Eye (tissue), 1 donor: Measurements from ENCODE around the gene ARHGAP29.
"Not testable (repeated sequence)": the region's sequence is repeated elsewhere in the genome, so short reads cannot be mapped to it uniquely, and the experiment has no call there.

ENCODE experiments used
- DNase-seq: peaks from one replicate; pipeline ENCODE4 v3.0.0-alpha.2; 2015

Gene ARHGAP29

GRCh38 chr1:94231746-94232145 is 5.6 kb downstream of the ARHGAP29 start:
- DNase-seq: no peak

GRCh38 chr1:94230920-94231319 is 6.5 kb downstream of the ARHGAP29 start:
- no peak for DNase-seq

GRCh38 chr1:94228640-94229375 is 8.6 kb downstream of the ARHGAP29 start:
- no peak for DNase-seq

DNA sequence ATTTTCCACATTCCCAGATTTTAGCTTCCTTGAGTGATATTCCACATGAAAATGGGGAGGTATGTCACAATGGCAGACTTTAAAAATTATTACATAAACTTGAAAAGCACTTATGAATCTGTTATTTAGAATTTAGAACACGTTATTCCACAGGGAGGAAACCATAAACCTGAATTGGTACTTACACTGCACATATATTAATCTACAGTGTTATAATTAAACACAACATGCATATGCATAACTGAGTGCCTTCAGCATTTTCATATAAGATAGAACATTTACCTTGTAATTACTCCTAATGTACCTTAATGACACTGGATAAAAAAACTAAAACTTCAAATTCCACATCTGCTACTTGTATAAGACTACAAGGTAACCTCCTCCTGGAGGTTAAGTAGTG is 9.8 kb downstream of the ARHGAP29 start:
- DNase-seq: no peak

DNA sequence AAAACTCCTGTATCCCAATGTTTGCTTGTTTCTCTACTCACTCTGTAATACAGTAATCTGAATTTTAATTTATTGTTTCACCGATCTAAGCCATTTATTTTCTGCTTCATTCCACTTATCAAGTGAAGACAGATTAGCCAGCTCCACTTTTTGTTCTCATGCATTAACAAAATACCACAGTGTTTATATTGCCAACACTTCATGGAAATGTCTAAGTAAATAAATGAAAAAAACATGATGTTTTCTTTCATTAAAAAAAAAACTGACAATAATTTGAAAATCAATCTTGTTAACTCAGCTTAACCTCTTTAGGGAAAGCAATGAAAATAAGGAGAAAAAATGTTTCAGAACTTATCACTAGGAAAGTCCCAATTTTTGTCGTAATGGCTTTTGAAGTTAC is 11.5 kb downstream of the ARHGAP29 start:
- no peak for DNase-seq

GRCh38 chr1:94218332-94218731 is 19.1 kb downstream of the ARHGAP29 start:
- DNase-seq: no peak

DNA sequence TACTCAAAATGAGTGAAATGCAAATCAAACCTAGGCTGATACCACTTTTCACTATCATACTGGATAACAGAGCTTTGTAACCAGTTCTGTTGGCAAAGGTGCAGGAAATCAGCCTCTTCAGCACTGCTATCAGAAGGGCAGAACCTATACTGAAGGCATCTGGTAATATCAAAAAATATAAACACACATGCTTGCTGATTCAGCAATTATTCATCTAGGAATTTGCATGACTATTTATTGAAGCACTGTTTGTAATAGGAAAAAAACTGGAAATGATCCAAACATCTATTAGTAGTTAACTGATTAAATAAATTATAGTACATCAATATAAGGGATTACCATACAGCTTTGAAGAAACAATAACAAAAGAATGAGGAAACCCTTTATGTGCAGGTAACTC is 21.4 kb downstream of the ARHGAP29 start:
- DNase-seq: no peak

GRCh38 chr1:94209982-94210381 is 27.4 kb downstream of the ARHGAP29 start:
- DNase-seq: no peak

- no peak for DNase-seq
Measured at GRCh38 chr1:94209425-94209824, 28.0 kb downstream of the ARHGAP29 start.

DNA sequence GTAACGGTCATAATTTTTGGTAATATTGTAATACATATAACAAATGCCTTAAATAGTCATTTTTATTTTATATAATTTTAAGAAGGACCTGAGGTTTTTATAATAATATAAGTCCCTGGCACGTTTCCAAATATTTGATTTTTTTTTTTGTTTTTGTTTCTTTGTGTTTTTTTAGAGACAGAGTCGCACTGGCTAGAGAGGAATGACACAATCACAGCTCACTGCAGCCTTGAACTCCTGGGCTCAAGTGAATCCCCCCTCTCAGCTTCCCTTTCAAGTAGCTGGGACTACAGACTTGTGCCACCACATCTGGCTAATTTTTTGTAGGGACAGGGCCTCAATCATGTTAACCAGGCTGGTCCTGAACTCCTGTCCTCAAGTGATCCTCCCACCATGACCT is 29.7 kb downstream of the ARHGAP29 start:
- DNase-seq: no peak

GRCh38 chr1:94205639-94206038 is 31.7 kb downstream of the ARHGAP29 start:
- DNase-seq: no peak

- no peak for DNase-seq
Measured at GRCh38 chr1:94202241-94202640, 35.1 kb downstream of the ARHGAP29 start.

DNA sequence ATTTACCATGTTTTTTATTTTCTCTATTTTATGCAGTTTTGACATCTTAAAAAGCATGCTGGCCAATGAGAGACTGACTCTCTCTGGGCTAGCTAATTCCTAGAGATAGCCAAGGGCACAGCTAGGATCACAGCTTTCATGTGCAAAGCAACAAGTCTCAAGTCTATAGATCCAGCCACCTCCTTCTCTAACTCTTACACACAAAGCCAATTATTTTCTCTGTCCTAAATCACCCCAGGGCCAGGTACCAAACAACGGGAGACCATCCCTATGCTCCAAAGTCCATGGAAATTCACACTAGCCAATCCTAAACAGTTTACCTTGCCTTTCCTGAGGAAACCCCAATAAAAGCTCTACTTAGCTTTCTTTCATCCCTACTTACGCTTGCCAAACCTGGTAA is 38.0 kb downstream of the ARHGAP29 start:
- DNase-seq: no peak

- DNase-seq: no peak
Measured at GRCh38 chr1:94194079-94194865, 43.1 kb downstream of the ARHGAP29 start.

- no peak for DNase-seq
Measured at GRCh38 chr1:94193128-94193527, 44.3 kb downstream of the ARHGAP29 start.

DNA sequence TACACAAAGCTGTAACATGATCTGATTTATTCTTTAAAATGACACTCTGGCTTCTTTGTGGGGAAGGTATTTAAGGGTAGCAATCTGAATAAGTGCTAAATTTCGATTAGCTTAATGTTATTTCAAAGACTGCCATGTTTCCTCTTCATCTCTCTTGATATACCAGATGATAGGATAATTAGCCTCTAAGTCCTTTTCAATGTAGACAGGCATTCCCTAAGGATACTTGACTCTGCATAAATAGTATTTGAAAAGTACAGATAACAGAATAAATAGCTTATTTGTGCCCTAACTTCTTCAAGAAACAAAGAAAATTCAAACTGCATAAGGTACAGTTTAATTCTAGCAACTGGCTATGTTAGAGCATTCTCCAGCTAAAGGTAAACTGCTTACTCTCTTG is 46.2 kb downstream of the ARHGAP29 start:
- DNase-seq: no peak

DNA sequence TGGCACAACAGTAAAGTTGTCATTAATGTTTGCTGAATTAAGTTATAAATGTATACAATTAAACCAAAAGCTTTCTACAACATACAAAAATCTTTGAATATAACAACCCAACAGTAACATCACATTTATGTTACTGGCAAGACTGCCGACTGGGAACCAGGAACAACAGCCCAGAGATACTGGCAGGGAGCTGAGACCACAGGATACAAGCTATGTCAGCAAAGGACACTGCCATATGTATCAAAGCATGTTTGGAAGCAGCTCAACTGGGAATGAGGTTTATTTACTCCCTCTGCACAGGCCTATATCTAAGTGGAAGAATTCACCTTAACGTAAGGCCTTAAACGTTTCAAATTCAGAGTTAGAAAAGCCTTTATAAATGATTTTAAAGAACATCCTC is 50.4 kb downstream of the ARHGAP29 start:
- no peak for DNase-seq

DNA sequence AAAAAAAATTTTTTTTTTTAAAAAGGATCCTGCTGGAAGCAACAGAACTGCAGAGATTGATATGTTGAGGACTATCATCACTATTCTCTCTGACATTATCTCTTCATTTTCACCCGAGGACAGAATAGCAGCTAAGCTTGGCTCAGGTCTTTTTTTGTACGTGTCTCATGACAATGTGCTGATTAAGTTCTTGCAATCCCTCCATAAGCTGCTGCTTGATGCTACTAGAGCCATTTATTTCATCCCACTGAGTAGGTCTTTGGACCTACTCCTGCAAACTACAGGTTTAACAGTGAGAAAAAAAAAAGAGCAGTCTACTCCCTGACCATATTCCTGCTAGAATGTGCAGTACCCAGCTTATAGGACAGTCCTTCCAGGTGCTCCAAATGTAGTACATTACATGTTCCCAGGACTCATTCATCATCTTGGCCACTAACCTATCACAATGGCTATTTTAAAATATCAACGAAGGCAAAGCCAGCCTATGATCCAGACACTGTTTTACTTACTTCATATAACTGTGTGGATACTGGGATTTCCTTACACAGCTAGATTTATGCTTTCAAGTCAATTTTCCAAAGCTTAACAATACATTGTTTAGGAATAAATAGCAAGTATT is 54.1 kb downstream of the ARHGAP29 start:
- DNase-seq: no peak

GRCh38 chr1:94182191-94182590 is 55.2 kb downstream of the ARHGAP29 start:
- no peak for DNase-seq

DNA sequence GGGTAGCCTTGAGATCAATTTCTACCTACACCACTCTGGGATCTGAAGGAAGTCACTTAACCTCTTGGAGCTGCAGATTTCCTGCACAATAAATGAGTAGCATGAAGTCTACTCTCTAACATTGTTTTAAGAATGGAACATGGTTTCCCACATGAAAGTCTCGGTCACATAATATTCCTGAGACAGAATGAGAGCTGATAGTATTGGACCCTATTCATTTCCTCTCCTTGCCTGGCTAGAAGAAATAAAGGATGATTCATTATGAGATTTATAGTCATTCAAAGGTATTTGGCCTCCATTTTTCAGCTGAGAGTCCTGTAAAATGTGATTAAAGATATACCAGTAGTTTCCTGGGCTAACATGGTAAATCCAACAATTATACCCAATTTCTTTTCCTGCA is 56.7 kb downstream of the ARHGAP29 start:
- no peak for DNase-seq

DNA sequence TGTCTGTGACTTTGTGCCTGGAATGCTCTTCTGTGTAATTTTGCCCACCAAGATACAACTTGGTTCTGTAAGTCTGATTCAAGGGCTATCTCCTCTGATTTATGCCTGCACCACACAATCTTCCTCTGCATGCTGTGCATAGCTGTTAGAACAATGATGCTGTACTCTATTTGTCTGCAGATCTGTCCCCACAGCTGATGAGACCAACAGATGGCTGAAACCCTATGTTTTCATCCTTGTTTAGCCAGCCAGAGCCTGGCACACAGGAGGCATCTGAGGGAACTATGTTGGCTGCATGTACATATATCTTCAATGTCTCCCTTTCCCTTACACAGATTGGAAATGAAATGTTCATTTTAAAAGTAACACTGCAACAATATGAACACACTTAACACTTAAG is 58.5 kb downstream of the ARHGAP29 start:
- no peak for DNase-seq

DNA sequence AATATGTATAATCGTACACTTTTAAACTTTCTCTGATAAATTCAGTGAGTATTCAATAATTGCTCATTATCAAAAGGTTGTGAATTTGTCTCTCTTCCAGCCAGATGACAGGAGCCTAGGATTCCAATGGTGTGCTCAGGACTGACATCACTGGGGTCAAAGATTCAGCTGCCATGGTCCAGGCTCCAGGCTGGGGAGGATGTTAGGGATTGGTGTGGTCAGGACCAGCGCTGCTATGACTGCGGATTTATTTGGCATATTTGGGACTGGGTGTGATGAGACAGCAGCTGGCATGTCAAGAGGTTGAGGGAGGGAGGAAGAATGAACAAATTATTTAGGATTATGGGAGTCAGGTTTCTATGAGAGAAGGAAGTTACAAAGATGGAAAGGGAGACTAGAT is 68.3 kb downstream of the ARHGAP29 start:
- DNase-seq: no peak

DNA sequence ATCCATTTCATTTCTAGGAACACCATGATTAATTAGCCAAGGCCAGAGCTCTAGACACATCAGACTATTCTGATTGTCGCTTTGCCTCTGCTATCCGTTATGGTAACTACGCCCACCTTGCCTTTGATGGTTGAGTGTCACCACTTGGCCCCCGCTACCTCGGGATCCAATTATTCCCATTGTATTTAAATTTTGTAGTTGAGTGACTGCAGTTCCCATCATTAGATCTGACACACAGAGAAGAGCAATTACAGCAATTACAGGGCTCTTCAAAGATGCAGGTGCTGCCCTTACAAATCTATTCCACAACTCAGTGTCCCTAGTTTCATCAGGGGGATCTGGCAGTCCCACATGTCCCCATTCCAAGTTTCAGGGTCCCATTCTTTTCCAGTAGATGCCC is 71.5 kb downstream of the ARHGAP29 start:
- DNase-seq: no peak

GRCh38 chr1:94164885-94165284 is 72.5 kb downstream of the ARHGAP29 start:
- DNase-seq: not testable (repeated sequence)
